Ascending aorta (tissue), 2 donors: Measurements from ENCODE around the gene RSU1. TPM values are rescaled to one million over a fixed set of nuclear protein-coding genes. Genes with fewer than 3 reads are reported as not detected.

Experiments
- DNase-seq, 2 donors: peaks; one replicate each; pipeline ENCODE4 v3.0.0-alpha.2; 2019; ENCODE audit warnings: low spot score in 2 of 2
- H3K27ac ChIP-seq, 2 donors: fragments of 200-600 bp; sonication (generic); one replicate each; pipeline ENCODE4 v1.5.1; 2016 to 2017; ENCODE audit warnings: mild to moderate bottlenecking in 1 of 2
- H3K27me3 ChIP-seq: fragments of 200-600 bp; sonication (generic); one replicate; pipeline ENCODE4 v1.5.1; 2017
- H3K36me3 ChIP-seq, 2 donors: fragments of 200-600 bp; sonication (generic); one replicate each; pipeline ENCODE4 v1.5.1; 2016
- H3K4me1 ChIP-seq, 2 donors: fragments of 200-600 bp; sonication (generic); one replicate each; pipeline ENCODE4 v1.5.1; 2016 to 2017; ENCODE audit warnings: mild to moderate bottlenecking in 1 of 2
- H3K4me3 ChIP-seq, 2 donors: fragments of 200-600 bp; sonication (generic); one replicate each; pipeline ENCODE4 v1.5.1; 2016 to 2017; ENCODE audit warnings: mild to moderate bottlenecking in 1 of 2
- H3K9me3 ChIP-seq, 2 donors: fragments of 200-600 bp; sonication (generic); one replicate each; pipeline ENCODE4 v1.5.1; 2016
- CTCF ChIP-seq, 3 experiments: fragments of 200-600 bp in 2 of 3; fragments of 450-650 bp in 1 of 3; sonication (generic) in 2 of 3; IDR thresholded peaks; one replicate each; pipeline ENCODE4 v1.5.1; 2016 to 2019; ENCODE audit warnings: antibody characterized with exemption in 3 of 3, mild to moderate bottlenecking in 1 of 3, moderate library complexity in 1 of 3
- intact Hi-C: fragments of 100-400 bp; cut with DNase I; formaldehyde crosslinking; loops from one replicate; pipeline ENCODE4 v1.15.1; 2023
- total RNA-seq: library from RNA; depleted of rRNA; stranded (reverse); fragments of >200 nt; gene quantifications from one replicate; pipeline ENCODE4 v1.1.0, GENCODE V29; 2016

RSU1 gene
- total RNA-seq, 1 donor from 2014 or later: 82.2 TPM

GRCh38 chr10:16652154-16652553, 165.1 kb downstream of the RSU1 start:
- Histone ChIP-seq H3K27ac (no peak overlapping the region), H3K4me1 (no peaks in the 10 kb centered on the region), H3K9me3 (no peaks in the 10 kb centered on the region), H3K27me3 (no peaks in the 10 kb centered on the region), H3K36me3 (no peaks in the 10 kb centered on the region), H3K4me3 (no peak overlapping the region)
- TF ChIP-seq CTCF (IDR thresholded peaks at IDR 0.05): no peak
- intact Hi-C loops: no loop called here
- no peak for DNase-seq

GRCh38 chr10:16649757-16650156, 167.5 kb downstream of the RSU1 start:
- no peaks in the 10 kb centered on the region for H3K4me1 ChIP-seq
- intact Hi-C loops: no loop called here
- H3K9me3 ChIP-seq: no peaks in the 10 kb centered on the region
- no peaks in the 10 kb centered on the region for H3K36me3 ChIP-seq
- TF ChIP-seq CTCF (IDR thresholded peaks at IDR 0.05): no peak
- no peaks in the 10 kb centered on the region for H3K27me3 ChIP-seq
- no peak overlapping the region for H3K4me3 ChIP-seq
- H3K27ac ChIP-seq: no peak overlapping the region
- no peak for DNase-seq

- no peaks in the 10 kb centered on the region for H3K4me1 ChIP-seq
- no peaks in the 10 kb centered on the region for H3K9me3 ChIP-seq
- H3K27me3 ChIP-seq: no peaks in the 10 kb centered on the region
- H3K36me3 ChIP-seq: no peaks in the 10 kb centered on the region
- H3K4me3 ChIP-seq: no peak overlapping the region
- intact Hi-C loops: no loop called here
- no peak for DNase-seq
- TF ChIP-seq CTCF (IDR thresholded peaks at IDR 0.05): no peak
- no peak overlapping the region for H3K27ac ChIP-seq
Measured at GRCh38 chr10:16648366-16648765, 168.9 kb downstream of the RSU1 start.

- Histone ChIP-seq H3K4me1 (no peaks in the 10 kb centered on the region), H3K27me3 (no peaks in the 10 kb centered on the region), H3K27ac (no peak overlapping the region), H3K36me3 (no peaks in the 10 kb centered on the region), H3K9me3 (no peaks in the 10 kb centered on the region), H3K4me3 (no peak overlapping the region)
- no peak for TF ChIP-seq CTCF (IDR thresholded peaks at IDR 0.05)
- DNase-seq: no peak
- intact Hi-C loops: no loop called here
Measured at GRCh38 chr10:16646181-16647059, 170.8 kb downstream of the RSU1 start.

- H3K4me3 ChIP-seq: no peak overlapping the region
- H3K9me3 ChIP-seq: no peaks in the 10 kb centered on the region
- no peak for TF ChIP-seq CTCF (IDR thresholded peaks at IDR 0.05)
- H3K36me3 ChIP-seq: peaks cover 0 to 4% of the 10 kb centered on the region in 2 donors
- no peaks in the 10 kb centered on the region for H3K27me3 ChIP-seq
- intact Hi-C loops: no loop called here
- H3K4me1 ChIP-seq: peaks cover 0 to 6% of the 10 kb centered on the region in 2 donors
- H3K27ac ChIP-seq: no peak overlapping the region
- DNase-seq: no peak
Measured at GRCh38 chr10:16644146-16644545, 173.1 kb downstream of the RSU1 start.
